ENCODE measurements around the gene SH2D1B.
"Not testable (repeated sequence)": the region's sequence is repeated elsewhere in the genome, so short reads cannot be mapped to it uniquely, and the experiment has no call there.

The SH2D1B gene

DNA sequence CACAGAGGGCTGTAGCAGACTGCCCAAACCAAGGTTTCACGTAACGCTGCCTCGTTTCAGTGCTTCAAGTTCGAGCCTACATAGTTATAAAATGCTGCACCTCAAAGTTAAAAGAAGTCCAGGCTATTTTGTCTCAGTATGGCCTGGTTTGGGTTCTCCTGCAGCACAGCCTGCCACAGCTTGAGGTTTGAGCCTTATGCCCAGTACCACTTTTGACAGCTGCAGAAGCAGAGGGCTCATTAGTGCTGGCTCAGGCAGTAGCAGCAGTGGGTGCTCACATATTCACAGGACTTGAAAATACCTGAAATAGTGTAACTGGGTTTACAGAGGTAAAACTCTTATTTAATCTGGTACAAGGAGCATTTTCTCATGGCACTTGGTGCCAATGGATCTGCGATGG is 50.6 kb downstream of the SH2D1B start:
- no peak for DNase-seq

- no peak for DNase-seq
Measured at GRCh38 chr1:162360874-162361260, 51.1 kb downstream of the SH2D1B start.

DNA sequence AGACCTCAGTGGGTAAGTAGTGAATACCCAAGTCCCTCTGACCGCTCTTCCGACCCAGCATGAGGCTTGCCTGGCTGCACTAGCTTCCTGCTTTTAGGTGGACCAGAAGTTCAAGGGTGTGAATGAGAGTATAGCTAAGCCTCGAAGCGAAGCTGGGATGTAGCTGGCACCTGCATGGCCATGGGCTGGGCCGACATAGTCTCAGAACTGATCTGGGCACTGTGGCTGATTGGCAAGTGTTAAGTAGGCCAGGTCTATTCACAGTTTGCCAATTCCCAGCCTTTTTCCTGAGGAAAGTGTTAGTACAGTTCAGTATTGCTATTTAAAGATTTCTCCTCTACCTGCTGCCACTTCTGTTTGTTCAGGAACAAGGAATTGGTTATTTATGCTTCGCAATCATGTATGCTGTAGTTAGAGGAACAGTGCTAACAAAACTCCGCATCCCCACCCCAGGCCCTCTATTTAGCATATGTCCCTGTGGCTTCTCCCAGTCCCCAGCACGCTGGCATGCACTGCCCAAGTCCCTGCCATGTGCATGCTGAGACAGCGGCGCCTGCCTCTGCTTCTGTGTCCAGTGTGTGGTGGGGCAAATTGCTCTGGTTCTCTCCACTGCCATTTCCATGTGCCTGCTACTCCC is 51.6 kb downstream of the SH2D1B start:
- no peak for DNase-seq

DNA sequence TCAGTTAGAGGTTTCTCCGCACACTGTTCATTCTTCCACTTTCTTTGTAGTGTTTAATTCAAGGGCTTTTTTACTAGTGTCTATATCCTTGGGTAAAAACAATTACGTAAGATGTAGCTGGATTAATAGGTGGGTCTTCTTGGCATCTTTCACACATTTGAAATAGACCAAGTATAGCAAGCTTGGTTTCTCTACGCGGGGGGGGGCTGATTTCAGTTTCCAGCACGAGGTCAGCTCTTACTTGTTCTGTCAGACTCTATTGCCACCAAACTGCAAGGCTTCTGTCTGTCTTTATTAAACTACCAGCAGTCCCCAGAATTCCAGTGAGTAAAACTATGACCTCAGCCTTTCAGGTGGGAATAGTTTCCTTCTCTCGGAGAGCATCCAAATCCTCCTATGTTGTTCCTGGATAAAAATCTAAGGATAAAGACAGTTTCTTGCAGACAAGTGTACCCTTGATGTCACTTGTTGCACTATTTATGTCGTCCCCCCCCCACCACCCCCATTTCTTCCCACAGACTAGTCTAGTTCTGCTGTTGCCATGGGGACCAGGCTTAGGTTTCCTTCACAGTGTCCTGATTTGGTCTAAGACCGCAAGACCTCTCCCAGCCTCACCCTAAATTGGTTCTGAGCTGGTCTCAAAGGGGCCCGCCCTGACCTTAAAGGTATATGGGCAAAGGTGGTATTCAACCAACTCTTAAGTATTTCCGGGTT is 52.3 kb downstream of the SH2D1B start:
- DNase-seq: no peak

DNA sequence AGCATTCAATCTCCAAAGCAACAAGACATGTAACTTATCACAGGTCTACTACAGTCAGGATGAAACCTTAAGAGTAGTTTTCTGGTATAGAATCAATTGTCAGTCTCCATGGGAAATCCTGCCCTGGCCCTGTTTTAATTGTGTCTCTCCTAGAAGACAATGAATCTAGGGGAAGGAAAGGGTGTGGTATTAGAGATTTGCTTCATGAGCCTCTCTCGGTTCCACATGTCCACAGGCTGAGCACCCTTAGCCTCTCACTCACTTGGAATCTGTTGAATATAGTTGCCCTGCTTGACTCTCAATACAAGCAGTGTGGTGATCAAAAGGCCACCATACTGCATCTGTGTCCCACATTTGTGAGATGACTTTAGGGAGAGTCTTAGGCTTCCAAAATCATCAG is 53.0 kb downstream of the SH2D1B start:
- DNase-seq: no peak

- peak; percentile 23 for DNase-seq
Measured at GRCh38 chr1:162357681-162358266, 54.2 kb downstream of the SH2D1B start.

DNA sequence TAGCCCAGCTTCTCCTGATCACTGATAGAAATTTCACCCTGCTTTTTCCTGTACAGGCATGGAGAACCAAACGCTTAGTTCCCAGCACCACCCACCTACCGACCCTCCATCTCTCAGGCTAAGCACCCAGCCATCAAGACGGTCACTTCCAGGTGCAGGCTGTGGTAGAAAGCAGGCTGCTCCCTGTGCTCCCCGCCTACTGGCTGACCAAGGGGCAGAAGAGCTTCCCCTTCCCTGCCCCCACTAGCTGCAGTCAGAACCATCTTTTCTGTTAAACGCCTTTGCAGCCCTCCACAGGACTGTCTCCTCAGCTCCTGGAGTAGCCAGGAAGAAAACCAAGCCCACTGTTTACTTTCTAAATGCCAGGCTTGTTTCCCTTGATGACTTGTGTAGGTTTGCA is 58.2 kb downstream of the SH2D1B start:
- DNase-seq: no peak

GRCh38 chr1:162353078-162353477 is 58.9 kb downstream of the SH2D1B start:
- no peak for DNase-seq

- DNase-seq: not testable (repeated sequence)
Measured at GRCh38 chr1:162351874-162352273, 60.1 kb downstream of the SH2D1B start.

DNA sequence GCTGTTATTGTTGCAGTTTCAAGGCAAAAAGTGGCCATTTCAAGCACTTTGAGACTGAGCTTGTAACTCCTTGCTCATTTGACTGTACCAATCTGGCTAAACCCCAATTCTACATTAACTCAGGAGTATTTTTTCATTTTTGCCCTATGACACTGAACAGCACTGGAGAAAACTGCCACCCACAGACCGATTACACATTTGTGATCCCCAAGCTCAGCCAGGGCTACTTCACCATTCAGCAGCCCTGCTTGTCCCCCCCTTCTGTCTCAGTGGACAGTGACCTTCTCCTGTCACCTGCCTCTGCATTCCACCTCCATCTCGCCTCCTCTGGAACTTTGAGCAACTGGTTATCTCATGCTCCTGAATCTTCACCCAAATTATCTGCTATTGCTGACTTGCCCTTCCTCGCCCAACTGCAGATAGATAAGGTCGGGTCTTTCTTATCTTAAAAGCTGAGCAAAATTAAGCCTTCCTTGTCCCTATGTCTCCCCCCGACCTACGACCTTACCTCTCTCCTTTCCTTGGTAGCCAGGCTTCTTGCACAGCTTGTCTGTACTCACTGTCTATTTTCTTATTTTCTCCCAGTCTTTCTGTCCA is 60.6 kb downstream of the SH2D1B start:
- DNase-seq: no peak

DNA sequence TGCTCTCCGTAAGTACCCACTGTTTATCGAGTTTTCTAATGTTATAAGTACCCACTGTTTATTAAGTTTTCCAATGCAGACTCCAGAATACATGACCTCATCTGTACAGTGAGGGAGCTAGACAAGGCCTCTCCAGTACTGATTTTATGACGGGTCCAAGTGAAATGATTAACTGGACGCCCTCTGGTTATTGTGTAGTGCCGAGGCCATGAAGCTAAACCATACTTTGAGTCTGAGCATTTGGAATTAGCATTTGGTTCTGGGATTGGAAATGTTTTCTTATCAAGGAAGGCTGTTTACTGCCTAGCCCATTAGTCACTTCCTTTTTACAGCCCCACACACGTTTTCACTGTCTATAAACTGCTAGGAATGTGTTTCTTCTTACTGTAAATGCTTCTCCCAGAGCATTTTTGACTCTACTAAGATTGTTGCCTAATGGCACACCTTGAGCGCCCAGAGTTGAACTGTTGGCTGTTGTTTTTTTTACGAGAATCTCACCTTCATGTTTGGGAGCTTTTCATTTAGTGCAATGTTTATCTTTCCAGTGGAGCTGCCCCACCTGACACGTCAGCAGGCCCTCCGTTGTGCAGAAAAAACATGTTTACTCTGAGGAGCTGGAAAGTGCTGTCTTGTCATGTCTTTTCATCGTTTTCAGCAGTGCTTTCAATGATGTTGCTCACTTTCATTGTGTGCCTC is 62.2 kb downstream of the SH2D1B start:
- peak; percentile 42 for DNase-seq

GRCh38 chr1:162347281-162347680 is 64.7 kb downstream of the SH2D1B start:
- DNase-seq: no peak

Data from fibroblast of skin of scalp (primary cell).